GM21367 (cell line): Measurements from ENCODE around the gene WDR64.
"Not testable (repeated sequence)": the region's sequence is repeated elsewhere in the genome, so short reads cannot be mapped to it uniquely, and the experiment has no call there.

Experiments used
- ATAC-seq: cut with Tn5 transposase; IDR thresholded peaks from one replicate; pipeline ENCODE4 v1.9.1; 2021; ENCODE audit not compliant: unreplicated experiment

Gene WDR64

DNA sequence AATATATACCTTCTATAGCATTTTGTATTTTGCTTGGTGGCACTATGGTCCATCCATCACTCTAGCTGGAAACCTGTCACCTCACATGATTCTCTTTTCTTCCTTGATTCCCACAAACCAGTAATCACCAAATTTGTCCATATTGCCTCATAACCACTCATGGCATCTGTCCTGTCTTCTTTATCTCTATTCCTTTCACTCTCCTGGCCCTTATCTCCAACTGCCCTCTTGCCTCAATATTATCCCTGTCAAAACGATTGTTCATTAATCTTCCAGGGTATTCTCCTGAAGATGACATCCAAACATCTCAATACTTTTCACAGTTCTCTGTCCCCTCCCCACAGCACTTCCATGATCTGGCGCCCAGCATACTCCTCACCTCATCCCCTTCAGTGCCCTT, 46.1 kb downstream of the WDR64 start:
- no peak for ATAC-seq

DNA sequence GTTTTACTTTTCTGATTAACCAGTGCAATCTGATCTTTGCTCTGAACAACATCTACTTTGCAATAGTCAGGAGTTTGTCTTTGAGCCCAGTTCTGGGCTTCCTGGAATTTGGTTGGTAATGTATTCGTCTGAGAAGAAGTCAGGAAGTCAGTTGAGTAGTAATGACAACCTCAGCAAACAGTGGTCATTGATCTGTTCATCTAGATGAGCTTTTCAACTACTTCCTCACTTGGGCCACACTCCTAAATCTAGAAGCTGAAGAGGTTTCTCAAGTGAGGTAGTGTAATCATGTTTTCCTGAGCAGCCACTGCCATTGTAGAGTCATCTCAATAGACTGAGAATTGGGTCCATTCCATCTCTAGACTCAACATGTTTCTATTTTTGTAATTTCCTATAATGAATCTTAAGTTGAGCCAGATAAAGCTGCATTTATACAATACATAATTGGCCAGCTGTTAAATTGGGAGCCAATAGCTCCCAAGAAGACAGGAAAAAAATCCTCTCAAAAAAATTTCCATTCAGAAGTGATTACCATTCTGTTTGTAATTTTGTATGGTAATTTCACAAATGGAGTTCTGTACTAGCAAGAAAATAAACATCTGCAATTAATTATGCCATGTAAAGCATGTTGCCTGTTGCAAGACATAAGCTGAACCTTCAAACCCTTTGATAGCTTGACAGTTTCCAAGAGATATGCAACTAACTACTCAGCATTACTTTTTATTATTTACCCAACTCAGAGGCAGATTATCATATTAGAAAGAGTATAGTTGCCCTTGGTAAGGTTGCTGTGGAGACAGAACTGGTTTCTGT, 49.6 kb downstream of the WDR64 start:
- ATAC-seq: no peak

DNA sequence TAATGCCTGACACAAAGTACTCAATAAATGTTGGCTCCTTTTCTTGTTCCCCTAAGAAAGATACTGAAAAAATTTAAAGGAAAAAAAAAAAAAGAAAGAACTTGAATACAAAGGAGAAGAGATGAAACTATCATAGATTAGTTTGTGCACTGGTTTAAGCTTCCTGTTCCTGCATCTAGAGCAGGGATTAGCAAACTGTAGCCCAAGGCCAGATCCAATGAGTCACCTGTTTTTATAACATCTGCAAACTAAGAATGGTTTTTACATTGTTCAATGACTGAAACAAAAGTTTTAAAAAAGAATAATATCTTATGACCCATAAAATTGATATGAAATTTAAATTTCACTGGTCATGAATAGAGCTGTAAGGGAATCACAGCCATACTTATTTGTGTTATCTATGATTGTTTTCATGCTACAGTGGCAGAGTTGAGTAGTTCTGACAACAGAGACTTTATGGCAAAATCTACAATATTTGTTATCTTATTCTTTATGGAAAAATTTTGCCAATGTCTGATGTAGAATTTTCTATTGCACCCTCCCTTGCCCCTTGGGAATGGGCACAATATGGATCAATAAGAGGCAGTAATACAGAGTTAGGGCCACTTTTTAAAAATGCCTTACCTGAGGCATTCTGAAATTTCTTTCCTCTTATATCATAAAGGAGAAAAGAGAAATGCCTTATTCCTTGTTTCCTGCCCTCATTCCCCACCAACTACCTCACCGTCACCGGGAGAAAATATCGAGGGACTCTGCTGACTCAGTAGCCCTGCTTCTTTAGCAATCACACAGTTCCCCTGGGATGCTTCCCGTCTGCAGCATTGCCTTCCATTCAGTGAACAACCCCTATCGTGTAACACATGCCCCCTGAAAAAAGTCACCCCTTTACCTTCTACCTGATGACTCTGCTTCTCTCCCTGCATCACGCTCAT, 50.6 kb downstream of the WDR64 start:
- ATAC-seq: no peak

DNA sequence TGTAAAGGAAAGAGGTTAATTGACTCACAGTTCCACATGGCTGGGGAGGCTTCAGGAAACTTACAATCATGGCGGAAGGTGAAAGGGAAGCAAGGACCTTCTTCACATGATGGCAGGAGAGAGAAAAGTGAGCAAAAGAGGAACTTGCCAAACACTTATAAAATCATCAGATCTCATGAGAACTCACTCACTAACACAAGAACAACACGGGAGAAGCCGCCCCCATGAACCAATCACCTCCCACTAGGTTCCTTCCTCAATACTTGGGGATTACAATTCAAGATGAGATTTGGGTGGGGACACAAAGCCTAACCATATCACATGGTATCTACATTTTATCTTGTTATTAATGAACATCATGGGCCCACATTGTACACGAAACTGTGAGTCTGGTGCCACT, 51.7 kb downstream of the WDR64 start:
- not testable (repeated sequence) for ATAC-seq

DNA sequence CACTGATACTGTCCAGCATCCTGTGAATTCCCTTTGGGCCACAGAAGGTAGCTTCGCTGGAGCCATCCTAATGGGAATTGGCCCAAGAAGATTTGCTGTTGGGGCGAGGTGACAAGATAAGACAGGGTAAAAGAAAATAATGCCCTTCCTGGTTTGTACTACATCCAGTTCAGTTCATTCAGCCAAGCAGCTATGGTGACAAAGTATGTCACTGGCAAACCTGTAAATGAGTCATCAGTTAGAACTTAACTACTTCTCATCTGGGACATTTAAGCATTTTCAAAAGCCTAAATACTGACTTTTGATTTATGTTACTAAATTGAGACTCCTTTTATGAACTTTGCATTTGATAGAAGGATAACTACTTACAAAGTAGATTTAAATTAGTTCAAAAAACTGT, 54.2 kb downstream of the WDR64 start:
- no peak for ATAC-seq

DNA sequence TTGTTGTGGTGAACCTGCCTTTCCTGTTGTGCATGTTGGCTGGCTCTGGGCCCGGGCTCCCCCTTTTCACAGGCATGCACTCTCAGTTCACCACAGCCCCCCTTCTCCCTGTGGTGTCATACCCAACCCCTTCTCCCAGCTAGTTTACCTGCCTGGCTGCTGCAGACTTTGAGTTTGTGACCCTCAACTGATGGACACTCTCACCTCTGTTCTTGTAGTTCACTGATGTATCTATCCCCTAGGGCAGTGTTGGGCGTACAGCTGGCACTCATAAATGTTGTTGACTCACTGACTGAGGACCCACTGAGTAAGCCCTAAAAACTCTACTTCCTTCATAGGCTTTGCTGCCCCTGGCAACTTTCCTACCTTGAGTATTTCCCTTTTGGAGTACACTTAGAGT, 54.9 kb downstream of the WDR64 start:
- ATAC-seq: no peak

DNA sequence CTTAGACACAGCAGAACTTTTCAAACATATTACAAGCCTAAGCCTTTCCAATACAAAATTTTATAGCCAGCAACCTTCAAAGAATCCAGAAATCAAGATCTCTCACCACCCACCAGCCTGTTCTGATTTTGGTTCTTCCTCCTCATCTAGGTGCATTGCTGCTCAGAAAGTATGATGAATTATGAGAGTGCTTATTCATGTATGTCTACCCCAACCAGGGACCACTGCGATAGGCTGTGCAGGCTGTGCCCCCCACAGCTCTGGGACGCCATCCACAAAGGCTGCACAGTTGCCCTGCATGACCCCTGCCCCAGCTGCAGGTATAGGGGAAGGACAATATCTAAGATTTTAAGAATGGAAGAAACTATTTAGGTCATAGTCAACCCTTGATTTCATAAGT, 55.4 kb downstream of the WDR64 start:
- no peak for ATAC-seq

DNA sequence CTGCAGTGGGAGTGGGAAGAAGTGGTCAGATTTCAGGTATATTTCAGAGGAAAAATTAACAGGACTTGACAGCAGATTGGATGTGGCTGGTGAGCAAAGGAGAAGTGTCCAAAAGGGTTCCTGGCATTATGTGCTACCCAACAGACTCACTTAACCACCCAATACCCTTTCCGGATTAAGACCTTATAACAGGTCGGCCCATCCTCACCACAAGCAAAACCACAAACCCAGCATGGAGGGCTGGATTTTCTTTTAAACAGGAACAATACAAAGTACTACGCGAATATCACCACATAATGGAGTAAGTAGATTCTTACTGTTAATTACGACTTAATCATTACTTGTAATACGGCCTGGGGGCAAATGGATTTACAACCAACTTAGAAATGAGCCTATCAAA, 59.2 kb downstream of the WDR64 start:
- no peak for ATAC-seq

DNA sequence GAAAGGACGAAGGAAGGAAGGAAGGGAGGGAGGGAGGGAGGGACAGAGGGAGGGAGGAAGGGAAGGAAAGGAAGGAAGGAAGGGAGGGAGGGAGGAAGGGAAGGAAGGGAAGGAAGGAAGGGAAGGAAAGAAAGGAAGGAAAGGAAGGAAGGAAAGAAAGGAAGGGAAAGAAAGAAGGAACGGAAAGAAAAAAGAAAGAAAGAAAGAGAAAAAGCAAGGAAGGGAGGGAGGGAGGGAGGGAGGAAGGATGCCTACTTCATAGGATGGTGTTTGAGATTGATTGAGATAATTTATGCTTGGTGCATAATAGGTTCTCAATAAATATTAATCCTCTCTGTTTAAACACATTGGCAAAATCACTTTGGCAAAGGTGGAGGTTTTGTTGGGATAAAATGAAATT, 61.2 kb downstream of the WDR64 start:
- no peak for ATAC-seq

DNA sequence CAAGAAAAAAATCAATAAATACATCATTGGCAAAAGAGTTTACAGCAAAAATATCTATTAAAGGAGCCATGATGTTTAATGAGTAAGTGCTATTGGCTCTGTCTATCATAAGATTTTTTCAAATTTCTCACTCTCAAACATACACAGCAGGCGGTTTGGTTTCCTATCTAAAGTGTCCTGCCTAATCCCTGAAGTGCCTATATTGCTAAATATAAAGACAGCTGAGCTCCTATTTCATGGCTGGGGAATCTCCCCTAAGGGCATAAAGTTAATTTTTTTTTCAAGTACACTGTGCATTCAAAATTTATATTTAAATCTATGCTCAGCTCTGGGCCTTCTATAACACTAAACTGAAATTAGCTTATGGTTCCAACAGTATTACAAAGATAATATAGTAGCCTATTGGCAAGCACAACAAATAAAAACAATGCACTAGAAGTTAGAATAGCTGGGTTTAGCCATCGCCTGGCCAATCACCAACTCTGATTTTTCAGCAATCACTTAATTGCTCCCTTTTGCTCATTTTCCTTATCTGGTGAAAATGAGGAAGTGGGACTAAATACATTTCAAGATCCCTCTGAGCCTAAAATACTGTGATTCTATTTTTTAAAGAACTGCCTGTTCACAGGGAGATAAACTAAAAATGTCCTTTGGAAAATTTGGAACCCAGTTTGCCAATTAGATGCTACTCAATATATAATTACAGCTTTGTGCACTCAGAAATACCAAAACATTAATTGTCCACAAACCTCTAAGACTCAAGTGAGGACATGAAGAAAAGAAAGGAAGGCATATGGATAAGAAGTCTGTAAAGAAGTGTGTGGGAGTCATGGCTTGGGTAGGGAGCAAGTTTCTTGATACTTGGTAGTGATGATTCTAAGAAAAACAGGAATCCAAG, 62.5 kb downstream of the WDR64 start:
- no peak for ATAC-seq

DNA sequence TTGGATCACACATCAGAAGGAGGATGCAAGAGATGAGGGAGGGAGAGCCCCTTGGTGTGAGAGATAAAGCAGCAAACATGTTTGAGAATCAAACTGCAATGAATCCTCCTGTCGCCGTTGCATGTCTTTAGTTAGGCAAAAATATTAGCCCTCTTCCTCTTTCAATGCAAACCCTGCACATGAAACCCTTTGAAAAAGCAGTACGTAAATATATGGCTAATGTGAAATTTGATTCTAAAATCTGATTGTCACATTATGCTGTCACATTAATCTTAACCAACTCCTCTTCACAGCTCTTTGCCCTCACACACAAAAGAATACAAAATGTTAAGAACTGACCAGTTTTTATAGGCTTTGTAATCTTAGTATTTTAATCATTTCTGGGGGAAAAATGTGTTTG, 63.4 kb downstream of the WDR64 start:
- no peak for ATAC-seq

DNA sequence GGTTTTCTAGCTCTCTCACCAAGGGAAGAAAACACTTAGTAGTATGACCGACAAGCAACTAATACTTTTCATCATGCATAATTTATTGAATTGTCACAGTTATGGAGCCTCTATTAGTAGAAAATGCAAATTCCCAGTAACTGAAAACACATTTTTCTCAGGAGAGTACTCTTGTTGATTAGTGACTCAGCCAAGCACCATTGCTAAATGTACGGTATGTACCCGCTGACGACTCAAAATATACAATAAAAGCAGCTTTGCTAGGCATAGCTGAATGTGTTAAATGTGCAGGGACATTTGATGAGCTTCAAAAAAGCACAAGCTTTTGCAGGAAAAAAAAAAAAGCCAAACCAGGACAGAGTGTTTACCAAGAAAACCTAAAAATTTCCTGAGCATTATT, 63.9 kb downstream of the WDR64 start:
- no peak for ATAC-seq

DNA sequence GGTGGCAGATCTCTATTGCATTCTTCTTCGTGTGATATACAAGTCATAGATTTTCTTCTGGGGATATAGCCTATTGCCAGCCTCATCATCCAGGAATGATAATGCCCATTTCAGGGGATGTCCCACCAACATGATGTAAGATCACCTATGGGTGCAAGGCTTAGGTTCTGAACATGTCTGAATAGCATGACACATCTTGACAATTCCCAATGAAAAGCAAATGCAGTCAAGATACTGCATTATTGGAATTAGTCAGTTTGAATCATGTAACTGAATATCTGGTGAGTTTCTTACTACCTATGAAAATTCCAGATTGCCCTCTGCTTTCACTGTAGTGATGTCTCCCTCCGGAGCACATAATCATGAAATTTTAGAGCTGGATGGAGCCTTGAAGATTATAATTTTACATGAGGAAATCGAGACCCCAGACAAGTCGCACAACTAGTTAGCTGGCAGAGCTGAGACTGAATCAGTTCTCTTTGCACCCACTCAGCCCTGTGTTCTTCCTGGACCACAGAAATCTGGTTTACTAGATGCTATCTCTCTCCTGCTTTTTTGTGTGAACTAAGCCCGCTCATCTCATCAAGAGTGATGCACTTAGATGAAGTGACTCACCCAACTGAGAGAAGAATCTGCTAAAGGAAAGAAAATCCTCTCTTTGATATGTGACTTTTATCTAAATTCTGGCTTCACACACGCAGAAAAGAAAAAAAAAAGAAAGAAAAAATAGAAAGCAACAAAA, 65.0 kb downstream of the WDR64 start:
- no peak for ATAC-seq

DNA sequence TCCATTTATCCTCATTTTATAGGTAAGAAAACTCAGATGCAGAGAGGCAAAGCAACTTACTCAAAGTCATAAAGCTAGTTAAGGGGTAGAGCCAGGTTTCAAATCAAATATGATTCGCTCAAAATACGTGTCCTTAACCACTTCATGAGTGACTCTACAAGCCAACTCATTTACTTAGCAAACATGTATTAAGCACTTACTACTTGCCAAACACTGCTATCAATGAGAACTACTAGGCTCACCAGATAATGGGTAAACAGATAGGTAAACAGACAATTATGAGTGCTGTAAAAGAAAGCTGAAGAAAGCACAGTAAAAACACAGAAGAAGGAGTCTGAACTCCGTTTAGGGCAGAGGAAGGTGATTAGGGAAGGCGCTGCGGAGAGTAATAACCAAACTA, 65.9 kb downstream of the WDR64 start:
- ATAC-seq: no peak

DNA sequence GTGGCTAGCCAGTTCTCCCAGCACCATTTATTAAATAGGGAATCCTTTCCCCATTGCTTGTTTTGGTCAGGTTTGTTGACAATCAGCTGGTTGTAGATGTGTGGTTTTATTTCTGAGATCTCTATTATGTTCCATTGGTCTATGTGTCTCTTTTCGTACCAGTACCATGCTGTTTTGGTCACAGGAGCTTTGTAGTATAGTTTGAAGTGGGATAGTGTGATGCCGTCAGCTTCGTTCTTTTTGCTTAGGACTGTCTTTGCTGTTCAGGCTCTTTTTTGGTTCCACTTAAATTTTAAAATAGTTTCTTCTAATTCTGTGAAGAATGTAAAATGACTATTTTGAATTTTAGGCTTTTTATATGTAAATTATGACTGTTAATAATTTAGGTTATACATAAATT, 68.9 kb downstream of the WDR64 start:
- ATAC-seq: no peak

DNA sequence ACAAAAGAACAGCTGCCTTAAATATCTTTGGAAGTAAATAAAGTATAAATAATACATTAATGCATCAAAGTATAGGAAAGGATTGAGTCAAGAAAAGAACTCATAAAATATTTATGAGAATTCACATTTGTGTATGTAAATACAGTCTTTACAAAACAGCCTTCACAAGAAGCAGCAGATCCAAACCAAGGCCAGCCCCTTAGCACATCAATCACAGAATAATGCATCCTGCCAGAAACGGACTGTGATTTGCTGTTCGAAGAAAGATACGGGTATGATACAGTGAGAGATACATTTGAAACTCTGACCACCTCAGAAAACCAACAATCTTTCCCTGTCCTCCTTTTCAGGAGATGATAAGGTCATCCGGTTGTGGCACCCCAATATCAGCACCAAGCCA, 70.9 kb downstream of the WDR64 start:
- ATAC-seq: no peak

DNA sequence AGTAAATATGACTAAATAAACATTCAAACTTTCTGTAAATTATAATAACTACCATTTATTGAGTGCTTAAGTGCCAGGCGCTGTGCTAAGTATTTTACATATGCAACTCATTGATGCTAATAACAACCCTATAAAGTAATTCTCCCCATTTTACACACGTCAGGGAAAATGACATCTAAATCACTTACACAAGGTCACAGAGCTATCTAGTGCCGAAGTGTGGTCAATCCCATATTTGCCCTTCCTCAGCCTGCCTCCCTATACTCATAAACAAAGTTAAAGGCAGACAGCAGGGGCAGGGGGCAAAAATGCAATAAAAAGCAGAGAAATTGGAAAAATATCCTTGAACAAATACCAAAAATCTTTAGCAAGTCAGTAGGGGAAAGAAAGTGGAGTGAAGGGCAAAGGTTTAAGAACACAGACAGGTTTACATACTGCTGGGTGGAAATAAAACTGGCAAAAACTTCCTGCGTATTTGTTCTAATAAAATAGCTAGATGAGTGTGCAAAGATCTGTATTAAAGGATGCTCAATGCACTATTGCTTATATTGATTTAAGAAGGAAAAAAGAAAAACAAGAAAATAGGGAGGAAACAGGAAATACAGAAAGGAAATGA, 72.8 kb downstream of the WDR64 start:
- ATAC-seq: no peak

DNA sequence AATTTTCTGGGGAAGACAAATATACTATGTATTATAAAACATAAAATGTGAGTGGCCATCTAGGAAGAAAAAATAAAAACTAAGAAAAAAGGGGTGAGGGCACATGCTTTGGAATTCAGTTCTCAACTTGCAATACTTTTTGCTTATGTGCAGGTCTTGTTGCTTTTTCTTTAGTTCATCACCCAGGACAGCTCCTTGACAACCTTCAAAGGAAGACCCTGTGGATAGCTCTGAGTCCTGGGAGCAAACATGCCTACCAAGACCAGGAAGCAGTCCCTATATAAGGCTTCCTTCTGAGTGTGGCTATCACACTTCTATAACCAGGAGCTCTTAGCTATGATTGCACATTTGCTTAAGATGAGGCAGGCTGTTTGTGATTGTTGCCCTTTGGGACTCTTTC, 78.0 kb downstream of the WDR64 start:
- no peak for ATAC-seq

DNA sequence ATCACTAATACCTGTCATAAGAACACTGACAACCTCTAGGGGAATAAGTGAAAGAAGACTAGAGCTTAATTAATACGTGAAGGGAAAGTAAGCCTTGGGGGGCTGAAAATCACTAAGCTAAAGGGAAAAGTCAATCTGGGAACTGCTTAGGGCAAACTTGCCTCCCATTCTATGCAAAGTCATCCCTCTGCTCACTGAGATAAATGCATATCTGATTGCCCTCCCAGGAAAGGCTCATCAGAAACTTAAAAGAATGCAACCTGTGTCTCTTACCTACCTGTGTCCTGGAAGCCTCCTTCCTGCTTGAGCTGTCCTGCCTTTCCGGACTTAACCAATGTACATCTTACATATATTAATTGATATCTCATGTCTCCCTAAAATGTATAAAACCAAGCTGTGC, 81.8 kb downstream of the WDR64 start:
- ATAC-seq: no peak

DNA sequence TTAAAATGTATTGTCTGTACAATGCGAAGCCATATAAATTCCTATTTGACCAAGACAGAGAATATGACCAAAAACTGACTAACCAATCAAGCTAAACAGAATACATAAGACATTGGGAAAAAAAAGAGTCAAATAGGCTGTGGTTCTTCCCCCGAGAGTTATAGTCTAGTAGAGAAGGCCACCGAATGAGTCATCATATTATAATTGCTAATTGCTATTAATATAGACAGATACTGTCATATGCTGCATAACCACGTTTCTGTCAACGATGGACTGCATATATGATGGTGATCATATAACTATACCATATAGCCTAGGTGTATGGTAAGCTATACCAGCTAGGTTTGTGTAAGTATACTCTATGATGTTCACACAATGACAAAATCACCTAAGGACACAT, 82.5 kb downstream of the WDR64 start:
- ATAC-seq: no peak
